Sigmoid colon (tissue), 4 donors: ENCODE measurements around the gene ARHGAP35.

Source experiments
- POLR2A ChIP-seq, 2 donors: fragments of 450-650 bp; IDR thresholded peaks; one replicate each; pipeline ENCODE4 v1.6.1; 2016; ENCODE audit warnings: antibody characterized with exemption in 2 of 2, mild to moderate bottlenecking in 2 of 2, moderate library complexity in 2 of 2
- POLR2AphosphoS5 ChIP-seq, 4 donors: sonication (generic); formaldehyde crosslinking; IDR thresholded peaks; one replicate each; pipeline ENCODE4 v1.6.1; 2017; ENCODE audit warnings: antibody characterized with exemption in 4 of 4
- TF ChIP-seq, protein P1 (sequence below), 4 experiments: fragments of 450-650 bp in 3 of 4; fragments of 200-600 bp in 1 of 4; IDR thresholded peaks; one replicate each; pipeline ENCODE4 v1.5.1; 2016 to 2019; ENCODE audit warnings: antibody characterized with exemption in 4 of 4, mild to moderate bottlenecking in 3 of 4, moderate library complexity in 2 of 4

DNA sequence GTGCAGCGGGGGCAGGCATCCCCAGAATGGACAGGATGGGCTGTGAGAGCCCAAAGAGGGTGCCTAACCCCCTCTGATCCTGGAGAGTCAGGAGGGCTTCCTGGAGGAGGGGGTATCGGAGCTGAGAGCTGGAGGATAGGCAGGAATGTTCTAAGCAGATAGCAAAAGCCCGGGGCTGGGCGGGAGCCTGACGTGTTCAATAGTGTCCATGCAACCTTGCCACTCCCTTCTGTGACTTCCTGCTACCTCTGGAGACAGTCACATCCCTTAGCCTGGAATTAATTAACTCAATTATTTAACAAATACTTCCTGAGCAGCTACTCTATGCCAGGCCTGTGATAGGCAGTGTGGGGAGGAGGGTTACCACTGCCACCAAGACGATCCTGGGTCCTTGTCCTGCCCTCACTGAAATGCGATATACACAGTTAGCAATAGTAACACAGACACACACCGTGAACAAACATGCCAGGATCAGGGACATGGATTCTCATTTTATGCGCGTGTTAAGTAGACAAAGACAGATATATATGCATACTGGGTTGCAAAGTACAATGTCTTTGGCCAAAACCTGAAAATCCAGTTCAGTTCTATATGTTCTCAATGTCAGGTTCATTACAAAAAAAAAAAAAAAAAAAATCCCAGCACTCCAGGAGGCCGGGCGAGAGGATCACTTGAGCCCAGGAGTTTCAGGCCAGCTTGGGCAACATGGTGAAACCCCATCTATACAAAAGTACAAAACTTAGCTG, 20.9 kb upstream of the ARHGAP35 start:
- TF ChIP-seq, protein P1, sequence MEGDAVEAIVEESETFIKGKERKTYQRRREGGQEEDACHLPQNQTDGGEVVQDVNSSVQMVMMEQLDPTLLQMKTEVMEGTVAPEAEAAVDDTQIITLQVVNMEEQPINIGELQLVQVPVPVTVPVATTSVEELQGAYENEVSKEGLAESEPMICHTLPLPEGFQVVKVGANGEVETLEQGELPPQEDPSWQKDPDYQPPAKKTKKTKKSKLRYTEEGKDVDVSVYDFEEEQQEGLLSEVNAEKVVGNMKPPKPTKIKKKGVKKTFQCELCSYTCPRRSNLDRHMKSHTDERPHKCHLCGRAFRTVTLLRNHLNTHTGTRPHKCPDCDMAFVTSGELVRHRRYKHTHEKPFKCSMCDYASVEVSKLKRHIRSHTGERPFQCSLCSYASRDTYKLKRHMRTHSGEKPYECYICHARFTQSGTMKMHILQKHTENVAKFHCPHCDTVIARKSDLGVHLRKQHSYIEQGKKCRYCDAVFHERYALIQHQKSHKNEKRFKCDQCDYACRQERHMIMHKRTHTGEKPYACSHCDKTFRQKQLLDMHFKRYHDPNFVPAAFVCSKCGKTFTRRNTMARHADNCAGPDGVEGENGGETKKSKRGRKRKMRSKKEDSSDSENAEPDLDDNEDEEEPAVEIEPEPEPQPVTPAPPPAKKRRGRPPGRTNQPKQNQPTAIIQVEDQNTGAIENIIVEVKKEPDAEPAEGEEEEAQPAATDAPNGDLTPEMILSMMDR (IDR thresholded peaks at IDR 0.05), result no peak
- TF ChIP-seq POLR2A (IDR thresholded peaks at IDR 0.05) (no peak), POLR2AphosphoS5 (IDR thresholded peaks at IDR 0.05) (no peak)
